Mucosa of descending colon (tissue), 3 donors: ENCODE data around the gene GSDME. TPM values are rescaled to one million over a fixed set of nuclear protein-coding genes. Genes with fewer than 3 reads are reported as not detected.
"Not testable (repeated sequence)": the region's sequence is repeated elsewhere in the genome, so short reads cannot be mapped to it uniquely, and the experiment has no call there.

ENCODE experiments used
- ATAC-seq: fragments of 200-7000 bp; cut with Tn5 transposase; one replicate; pipeline ENCODE4 v1.9.1; 2020; ENCODE audit warnings: mild to moderate bottlenecking, moderate library complexity
- DNase-seq, 3 donors: peaks; one replicate each; pipeline ENCODE4 v3.0.0-alpha.2; 2020
- H3K36me3 ChIP-seq: fragments of 200-600 bp; one replicate; pipeline ENCODE4 v1.8.0; 2021; ENCODE audit warnings: low read depth, mild to moderate bottlenecking
- H3K4me1 ChIP-seq: fragments of 200-600 bp; one replicate; pipeline ENCODE4 v1.8.0; 2021; ENCODE audit warnings: low read depth, mild to moderate bottlenecking
- H3K4me3 ChIP-seq: fragments of 200-600 bp; one replicate; pipeline ENCODE4 v1.8.0; 2021; ENCODE audit warnings: mild to moderate bottlenecking
- H3K9me3 ChIP-seq: fragments of 200-600 bp; one replicate; pipeline ENCODE4 v1.8.0; 2021; ENCODE audit warnings: mild to moderate bottlenecking
- intact Hi-C, 2 donors: fragments of 100-400 bp; cut with DNase I in 1 of 2; cut with micrococcal nuclease in 1 of 2; formaldehyde crosslinking; loops; one replicate each; pipeline versions ENCODE4 v1.11.0 to v1.11.1; 2022; cut with DNase I, micrococcal nuclease
- total RNA-seq, 3 donors: library from RNA; stranded (reverse); fragmentation: NEBNext Ultra II Directional in 2 of 3; extraction: Animal tissue kit (Norgen Biotek cat#: 25700) in 2 of 3; gene quantifications; one replicate each; pipeline versions ENCODE4 v1.2.1 to v1.2.4, GENCODE V29; 2021 to 2023
- TF ChIP-seq, protein P1 (sequence below): fragments of 200-600 bp; IDR thresholded peaks from one replicate; pipeline ENCODE4 v1.8.0; 2022; ENCODE audit warnings: antibody characterized with exemption, mild to moderate bottlenecking
- donor health status: DM: no; HTN: no; CAD: no; lungs with moderate emphysema.
- donor health status: DM: no; HTN: no; CAD: no.
- donor health status: DM: no; HTN: yes; CAD: no.

Gene GSDME
- total RNA-seq, 3 donors from 2014 or later, result 0.96 to 6.3 (median 2.3) TPM

- H3K4me1 ChIP-seq, result no peaks in the 10 kb centered on the region
- TF ChIP-seq, protein P1, sequence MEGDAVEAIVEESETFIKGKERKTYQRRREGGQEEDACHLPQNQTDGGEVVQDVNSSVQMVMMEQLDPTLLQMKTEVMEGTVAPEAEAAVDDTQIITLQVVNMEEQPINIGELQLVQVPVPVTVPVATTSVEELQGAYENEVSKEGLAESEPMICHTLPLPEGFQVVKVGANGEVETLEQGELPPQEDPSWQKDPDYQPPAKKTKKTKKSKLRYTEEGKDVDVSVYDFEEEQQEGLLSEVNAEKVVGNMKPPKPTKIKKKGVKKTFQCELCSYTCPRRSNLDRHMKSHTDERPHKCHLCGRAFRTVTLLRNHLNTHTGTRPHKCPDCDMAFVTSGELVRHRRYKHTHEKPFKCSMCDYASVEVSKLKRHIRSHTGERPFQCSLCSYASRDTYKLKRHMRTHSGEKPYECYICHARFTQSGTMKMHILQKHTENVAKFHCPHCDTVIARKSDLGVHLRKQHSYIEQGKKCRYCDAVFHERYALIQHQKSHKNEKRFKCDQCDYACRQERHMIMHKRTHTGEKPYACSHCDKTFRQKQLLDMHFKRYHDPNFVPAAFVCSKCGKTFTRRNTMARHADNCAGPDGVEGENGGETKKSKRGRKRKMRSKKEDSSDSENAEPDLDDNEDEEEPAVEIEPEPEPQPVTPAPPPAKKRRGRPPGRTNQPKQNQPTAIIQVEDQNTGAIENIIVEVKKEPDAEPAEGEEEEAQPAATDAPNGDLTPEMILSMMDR, result no peak
- DNase-seq, result no peak
- no peak overlapping the region for H3K4me3 ChIP-seq
- no peak for ATAC-seq
- no peaks in the 10 kb centered on the region for H3K9me3 ChIP-seq
- H3K36me3 ChIP-seq, result no peaks in the 10 kb centered on the region
- intact Hi-C loops, result no loop called here
These were observed 42.2 kb upstream of the GSDME start for GRCh38 chr7:24799506-24799905.

GRCh38 chr7:24798261-24798660, 41.0 kb upstream of the GSDME start:
- Histone ChIP-seq H3K4me3 (no peak overlapping the region), H3K4me1 (no peaks in the 10 kb centered on the region), H3K9me3 (no peaks in the 10 kb centered on the region), H3K36me3 (no peaks in the 10 kb centered on the region)
- DNase-seq (no peak), ATAC-seq (no peak)
- intact Hi-C loops, result no loop called here
- TF ChIP-seq, protein P1, result no peak

GRCh38 chr7:24797270-24797669, 40.0 kb upstream of the GSDME start:
- Histone ChIP-seq H3K4me3 (no peak overlapping the region), H3K36me3 (no peaks in the 10 kb centered on the region), H3K9me3 (no peaks in the 10 kb centered on the region), H3K4me1 (no peaks in the 10 kb centered on the region)
- ATAC-seq, result no peak
- intact Hi-C loops, result no loop called here
- TF ChIP-seq, protein P1, result no peak
- no peak for DNase-seq

- Histone ChIP-seq H3K9me3 (no peaks in the 10 kb centered on the region), H3K4me3 (no peak overlapping the region), H3K4me1 (no peaks in the 10 kb centered on the region), H3K36me3 (no peaks in the 10 kb centered on the region)
- TF ChIP-seq, protein P1, result no peak
- ATAC-seq (no peak), DNase-seq (no peak)
- intact Hi-C loops, result no loop called here
These were observed 38.1 kb upstream of the GSDME start for GRCh38 chr7:24795407-24795767.

DNA sequence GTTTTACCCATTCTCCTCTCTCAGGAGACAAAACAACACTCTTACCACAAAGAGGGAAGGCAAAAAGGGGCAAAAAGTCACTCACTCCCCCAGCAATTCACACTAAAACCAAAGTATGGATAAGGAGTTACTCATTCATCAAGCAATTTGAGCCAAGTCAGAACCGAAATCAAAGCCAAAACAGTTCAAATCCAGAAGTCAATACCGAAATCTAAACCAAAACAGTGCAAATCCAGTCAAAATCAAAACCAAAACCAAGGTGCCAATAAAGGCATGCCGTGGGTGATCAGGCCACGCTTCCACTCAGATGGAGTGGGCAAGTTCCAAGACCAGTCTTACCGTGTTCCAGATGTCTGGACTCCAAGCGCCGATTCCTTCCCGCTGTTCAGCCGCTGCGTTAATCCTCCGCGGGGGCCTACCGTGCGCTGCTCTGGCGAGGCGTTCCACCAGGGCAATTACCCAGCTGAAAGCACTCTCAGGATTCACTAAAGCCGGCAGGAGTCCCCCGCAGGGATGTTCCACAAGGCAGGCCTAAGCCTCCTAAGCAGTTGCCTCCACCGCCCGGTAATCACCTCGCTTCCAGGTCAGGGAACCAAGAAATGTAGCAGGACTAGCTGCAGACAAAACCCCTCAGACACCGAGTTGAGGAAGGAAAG, 37.6 kb upstream of the GSDME start:
- H3K4me3 ChIP-seq, ATAC-seq, H3K9me3 ChIP-seq, H3K4me1 ChIP-seq, intact Hi-C loops, H3K36me3 ChIP-seq, DNase-seq: not testable (repeated sequence)

DNA sequence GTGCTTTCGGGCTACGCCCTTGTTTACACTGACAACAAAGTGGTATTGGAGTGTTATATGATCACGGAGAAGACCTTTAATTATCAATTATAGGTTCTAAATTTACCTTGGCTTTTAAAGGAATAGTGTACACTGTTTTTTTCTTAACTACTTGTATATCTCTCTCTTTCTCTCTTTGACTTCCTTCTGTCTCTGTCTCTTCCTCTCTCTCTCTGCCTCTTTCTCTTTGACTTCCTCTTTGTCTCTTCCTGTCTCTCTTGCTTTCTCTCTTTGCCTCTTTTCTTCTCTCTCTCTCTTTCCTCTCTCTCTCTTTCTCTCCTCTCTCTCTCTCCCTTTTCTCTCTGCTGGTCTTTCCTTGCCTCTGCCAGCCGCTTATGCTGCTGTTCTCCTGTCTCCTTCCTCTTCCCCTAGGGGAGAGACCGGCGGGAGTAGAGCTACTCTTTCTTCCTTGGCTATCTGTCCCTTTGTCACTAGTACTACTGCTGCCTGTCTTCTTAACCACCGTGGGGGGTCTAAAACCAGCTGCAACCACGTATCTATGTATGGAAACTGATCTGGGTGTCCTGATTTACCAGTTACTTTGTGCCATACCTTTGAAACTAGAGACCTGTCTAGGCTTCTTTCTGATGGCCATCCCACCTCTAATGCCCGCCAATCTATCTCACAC, 36.9 kb upstream of the GSDME start:
- H3K9me3 ChIP-seq, result no peaks in the 10 kb centered on the region
- ATAC-seq (no peak), DNase-seq (no peak)
- TF ChIP-seq, protein P1, result no peak
- H3K36me3 ChIP-seq, result no peaks in the 10 kb centered on the region
- no peaks in the 10 kb centered on the region for H3K4me1 ChIP-seq
- intact Hi-C loops, result no loop called here
- H3K4me3 ChIP-seq, result no peak overlapping the region
